Glomerular endothelial cell (primary cell): ENCODE data around the gene IPO13. TPM values are rescaled to one million over a fixed set of nuclear protein-coding genes. Genes with fewer than 3 reads are reported as not detected.

Experiments used
- DNase-seq: peaks from one replicate; pipeline ENCODE4 v3.0.0-alpha.2; 2011; ENCODE audit warnings: low read depth, low spot score; ENCODE audit errors: extremely low read depth
- total RNA-seq: library from RNA; depleted of rRNA; stranded (reverse); fragments of >200 nt; gene quantifications from 2 replicates; pipeline ENCODE4 v1.2.3, GENCODE V29; 2015

IPO13 gene
- total RNA-seq, 1 donor from 2014 or later, result 27.1 TPM

DNA sequence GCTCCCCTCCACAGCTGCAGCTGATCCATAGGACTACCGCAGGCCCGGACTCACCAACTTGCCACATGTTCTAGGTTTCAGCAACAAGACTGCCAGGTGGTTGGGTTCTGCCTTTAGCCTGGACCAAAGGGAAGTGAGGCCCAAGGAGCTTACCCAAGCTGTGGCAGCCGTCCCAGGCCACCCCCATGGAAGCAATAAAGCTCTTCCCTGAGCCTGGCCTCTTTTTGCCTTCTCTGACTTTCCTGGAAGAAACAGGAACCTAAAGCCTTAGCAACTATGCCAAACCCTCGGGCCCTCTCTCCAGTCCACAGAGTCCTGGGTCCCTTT lies 15.8 kb upstream of the IPO13 start:
- no peak for DNase-seq

DNA sequence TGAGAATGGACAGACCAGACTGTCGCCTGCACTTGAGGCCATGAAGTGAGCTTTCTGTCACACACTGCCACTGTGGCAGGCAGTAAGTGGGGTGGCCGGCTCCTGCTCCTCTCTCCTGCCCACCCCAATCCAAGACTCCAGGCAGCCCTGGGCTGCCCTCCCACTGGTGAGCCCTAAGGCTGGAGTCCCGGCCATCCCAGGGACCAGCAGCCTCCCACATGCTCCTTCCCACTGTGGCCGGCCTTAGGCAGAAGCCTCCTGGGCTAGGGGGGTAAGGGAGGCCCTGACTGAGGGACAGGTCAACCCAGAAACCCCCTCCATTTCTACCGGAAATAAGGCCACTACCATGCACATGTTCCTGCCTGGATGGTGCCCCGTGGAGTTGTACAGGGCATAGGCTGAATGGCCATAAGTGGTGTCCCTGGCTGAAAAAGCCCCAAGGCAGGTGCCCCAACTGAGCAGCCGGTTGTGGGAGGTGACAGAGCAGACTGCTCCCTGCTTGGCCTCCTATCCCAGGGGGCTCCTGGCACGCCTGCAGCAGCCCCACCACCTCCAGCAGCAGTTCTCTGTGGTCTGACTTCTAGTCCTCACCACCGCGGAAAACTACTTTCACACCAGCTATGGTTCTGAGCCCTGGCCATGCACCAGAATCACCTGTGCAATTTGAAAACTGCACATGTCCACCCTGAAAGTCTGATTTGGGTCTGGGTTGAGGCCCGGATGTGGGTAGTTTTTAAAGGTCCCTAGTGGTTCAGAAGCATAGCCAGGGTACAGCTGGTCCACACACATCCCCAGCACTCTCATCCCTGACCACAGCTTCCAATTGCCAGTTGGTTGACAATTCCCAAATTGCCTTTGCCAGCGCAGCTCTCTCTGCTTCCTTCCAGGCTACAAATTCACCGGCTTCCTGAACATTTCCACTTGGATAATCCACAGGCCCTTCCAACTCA lies 14.8 kb upstream of the IPO13 start:
- DNase-seq, result no peak

DNA sequence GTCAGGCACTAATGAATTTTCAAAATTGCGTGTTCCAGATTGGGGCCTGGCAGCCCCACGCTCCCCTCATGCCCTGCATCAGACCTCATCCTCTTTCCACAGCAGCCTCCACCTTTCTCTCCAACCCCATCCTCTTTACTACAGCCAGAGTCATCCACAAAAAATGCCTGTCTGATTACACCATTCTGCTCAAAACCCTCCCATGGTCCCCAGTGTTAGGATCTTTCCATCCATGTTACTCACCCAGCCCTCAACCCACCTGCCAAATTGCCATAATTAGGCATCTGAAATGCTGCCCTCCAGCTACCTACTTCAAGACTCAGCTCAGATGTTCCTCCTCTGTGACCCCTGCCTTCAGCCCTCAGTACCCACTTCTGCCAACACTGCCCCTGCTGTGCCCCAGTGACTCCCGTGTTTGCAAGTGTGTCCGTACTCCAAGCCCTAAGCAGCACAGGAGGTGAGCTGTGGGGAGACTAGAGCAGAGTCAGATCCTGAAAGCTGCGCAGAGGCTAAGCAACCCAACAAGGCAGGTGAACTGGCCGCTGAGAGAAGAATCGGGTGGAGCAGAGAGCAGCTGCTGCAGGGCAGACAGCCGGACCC lies 13.9 kb upstream of the IPO13 start:
- no peak for DNase-seq

DNA sequence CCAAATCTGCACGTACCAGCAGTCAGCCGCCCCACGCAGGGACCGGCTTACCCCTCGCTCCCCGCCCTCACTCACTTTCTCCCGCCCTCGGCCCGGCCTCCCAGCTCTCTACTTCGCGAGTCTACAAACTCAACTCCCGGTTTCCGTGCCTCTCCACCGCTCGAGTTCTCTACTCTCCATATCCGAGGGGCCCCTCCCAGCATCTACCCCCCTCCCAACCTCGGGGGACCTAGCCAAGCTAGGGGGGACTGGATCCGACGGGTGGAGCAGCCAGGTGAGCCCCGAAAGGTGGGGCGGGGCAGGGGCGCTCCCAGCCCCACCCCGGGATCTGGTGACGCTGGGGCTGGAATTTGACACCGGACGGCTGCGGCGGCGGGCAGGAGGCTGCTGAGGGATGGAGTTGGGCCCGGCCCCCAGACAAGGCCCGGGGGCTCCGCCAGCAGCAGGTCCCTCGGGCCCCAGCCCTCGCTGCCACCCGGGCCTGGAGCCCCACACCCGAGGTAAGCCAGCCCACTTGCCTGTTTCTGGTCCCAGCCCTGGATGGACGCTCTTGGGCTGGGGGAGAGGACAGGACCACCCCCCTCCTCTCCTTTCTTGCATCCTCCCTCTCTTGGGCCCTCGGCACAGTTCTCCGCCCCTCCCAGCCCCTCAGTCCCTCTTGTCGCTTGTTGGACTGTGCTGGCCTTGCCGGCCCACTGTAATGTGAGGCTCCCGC lies 13.2 kb upstream of the IPO13 start, which contains the start of gene ARTN:
ARTN (plus strand) TSS at position 416 of the 715 bp plus-strand sequence. CDS start 1,856 bp downstream, outside the sequence.
- no peak for DNase-seq

DNA sequence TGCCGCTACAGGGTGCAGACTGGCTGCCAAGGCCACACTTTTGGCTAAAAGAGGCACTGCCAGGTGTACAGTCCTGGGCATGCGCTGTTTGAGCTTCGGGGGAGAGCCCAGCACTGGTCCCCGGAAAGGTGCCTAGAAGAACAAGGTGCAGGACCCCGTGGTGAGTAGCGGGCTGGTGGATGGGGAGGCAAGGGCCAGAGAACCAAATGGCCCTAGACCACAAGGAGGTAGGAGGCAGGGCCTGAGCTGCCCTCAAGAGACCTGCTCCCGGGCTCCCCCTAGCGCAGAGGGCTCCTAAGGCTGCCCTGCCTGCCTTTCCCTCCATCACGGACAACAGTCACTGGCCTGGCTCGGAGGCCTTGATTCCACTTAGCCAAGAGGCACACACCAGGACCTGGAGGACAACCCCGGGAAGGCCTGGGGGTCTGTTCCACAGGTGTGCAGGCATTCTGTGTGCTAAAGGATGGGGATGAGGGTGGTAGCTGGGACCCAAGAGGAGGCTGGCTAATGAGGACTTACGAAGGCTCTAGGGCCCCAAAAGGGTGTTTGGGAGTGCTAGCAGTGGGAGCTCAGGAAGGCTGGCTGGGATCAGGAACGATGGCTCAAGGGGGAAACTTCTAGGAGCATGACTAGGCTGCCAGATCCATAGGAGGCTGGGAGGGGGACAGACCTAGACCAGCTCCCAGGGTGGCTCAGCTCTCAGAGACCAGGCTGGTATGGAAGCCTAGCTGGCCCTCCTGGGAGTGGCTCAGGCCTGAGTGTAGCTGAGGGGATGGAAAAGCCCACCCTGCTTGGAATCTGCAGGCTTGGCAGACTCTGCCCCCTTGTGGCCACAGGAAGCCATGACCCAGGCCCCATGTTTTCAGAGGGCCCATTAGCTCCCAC lies 12.4 kb upstream of the IPO13 start:
- peak; percentile 14 for DNase-seq

DNA sequence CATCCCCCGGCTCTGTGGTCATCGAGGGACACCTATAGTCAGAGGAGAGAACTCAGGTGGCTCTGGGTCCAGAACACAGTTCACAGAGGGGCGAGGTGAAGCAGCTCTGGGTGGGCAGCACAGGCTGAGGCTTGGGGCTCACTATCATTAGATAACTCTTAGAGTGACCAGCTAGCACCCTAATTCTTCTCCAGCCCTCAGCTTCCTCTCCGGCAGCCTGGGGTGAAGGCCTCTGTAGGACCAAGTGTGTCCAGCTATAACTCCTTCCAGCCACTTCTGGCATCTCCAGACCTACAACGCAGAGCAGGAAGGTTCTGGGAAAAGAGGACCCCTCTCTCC lies 11.8 kb upstream of the IPO13 start:
- no peak for DNase-seq

DNA sequence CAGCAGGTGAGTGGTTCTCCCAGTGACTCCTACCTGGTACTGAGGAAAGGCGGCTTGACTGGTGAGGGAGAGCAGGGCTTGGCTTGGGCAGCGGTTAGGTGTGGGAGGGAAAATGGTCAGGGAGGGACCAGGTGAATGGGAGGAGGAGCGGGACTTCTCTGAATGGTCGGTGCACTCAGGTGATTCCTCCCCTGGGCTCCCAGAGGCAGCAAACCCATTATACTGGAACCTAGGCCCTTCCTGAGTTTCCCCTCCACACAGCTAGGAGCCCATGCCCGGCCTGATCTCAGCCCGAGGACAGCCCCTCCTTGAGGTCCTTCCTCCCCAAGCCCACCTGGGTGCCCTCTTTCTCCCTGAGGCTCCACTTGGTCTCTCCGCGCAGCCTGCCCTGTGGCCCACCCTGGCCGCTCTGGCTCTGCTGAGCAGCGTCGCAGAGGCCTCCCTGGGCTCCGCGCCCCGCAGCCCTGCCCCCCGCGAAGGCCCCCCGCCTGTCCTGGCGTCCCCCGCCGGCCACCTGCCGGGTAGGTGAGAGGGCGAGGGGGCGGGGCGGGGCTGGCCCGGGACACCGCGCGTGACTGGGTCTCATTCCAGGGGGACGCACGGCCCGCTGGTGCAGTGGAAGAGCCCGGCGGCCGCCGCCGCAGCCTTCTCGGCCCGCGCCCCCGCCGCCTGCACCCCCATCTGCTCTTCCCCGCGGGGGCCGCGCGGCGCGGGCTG lies 10.9 kb upstream of the IPO13 start:
- DNase-seq, result no peak

DNA sequence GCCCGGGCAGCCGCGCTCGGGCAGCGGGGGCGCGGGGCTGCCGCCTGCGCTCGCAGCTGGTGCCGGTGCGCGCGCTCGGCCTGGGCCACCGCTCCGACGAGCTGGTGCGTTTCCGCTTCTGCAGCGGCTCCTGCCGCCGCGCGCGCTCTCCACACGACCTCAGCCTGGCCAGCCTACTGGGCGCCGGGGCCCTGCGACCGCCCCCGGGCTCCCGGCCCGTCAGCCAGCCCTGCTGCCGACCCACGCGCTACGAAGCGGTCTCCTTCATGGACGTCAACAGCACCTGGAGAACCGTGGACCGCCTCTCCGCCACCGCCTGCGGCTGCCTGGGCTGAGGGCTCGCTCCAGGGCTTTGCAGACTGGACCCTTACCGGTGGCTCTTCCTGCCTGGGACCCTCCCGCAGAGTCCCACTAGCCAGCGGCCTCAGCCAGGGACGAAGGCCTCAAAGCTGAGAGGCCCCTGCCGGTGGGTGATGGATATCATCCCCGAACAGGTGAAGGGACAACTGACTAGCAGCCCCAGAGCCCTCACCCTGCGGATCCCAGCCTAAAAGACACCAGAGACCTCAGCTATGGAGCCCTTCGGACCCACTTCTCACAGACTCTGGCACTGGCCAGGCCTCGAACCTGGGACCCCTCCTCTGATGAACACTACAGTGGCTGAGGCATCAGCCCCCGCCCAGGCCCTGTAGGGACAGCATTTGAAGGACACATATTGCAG lies 10.2 kb upstream of the IPO13 start:
- DNase-seq, result no peak

DNA sequence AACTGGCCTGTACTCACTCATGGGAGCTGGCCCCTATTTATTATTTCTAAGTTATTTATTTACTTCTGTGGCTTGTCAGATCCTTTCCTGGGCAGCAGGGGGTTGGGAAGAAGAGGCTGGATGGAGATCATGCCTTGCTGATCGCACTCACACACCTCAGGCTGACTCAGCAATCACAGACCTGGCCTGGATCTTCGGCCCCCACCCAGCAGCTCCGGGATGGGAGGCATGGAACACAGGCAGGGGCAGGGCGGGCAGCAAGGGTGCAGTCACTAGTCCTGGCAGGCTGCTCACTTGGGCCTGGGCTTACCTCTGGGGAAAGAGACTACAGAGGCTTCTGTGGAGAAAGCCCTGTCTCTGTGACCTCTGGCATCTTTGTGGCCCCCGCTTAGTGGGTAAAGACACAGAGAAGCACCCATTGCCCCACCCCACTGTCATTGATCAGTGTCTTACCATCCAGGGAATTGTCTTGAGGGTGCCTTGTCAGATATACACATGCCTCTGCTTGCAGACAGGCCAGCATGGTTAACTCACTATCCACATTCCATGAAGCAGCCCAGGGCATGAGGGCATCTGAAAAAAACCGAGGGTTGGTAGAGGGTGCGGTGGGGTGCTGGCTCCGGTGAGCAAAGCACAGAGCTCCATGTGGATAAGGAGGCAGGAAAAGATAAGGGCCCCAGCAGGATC lies 9.4 kb upstream of the IPO13 start:
- DNase-seq, result no peak

DNA sequence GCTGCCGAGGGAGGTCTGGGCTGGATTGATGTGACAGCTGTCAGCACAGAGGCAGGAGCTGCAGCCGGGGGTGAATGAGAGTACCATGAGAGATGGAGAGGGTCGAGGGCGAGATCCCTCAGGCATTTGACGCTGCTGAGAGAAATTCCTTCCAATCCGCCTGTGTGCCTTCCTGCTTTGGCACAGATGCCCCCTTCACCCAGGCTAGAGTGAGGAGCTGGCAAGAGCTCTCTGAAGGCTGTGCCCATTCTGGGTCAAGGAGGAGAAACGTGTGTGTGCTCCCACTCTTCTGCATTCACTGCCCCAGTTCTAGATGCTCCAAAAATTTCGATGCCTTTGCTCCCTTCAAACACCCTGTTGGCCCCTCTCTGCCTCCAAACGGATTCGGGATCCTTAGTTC lies 8.4 kb upstream of the IPO13 start:
- DNase-seq, result no peak

DNA sequence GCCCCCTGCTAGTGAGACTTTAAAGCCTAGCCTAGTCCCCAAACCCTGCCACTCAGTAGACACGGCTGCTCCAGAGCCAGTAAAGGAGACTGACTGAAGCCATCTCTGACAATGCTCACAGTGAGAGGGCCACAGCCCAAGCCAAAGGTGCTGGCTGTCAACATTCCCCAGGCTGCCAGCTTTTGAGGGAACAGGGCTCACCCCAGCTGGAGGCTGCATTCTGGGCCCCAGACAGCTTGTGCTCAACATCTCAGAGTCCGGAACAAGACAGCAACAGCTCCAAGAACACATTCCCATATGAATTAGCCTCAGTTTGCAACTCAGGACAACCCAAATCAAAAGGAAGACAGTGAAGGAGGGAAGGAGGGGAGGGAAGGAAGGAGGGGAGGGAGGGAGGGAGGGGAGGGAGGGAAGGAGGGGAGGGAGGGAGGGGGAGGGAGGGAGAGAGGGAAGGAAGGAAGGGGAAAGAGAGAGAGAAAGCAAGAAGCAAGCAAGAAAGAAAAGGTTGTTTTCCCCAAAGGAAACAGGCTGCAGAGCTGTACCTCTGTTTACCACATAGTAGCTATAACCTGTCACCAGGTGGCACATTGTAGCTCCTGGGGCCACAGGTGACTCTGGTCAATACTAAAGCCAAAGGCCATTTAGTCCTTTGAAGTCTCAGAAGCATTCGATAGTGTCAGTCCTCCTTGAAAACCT lies 7.7 kb upstream of the IPO13 start:
- no peak for DNase-seq

DNA sequence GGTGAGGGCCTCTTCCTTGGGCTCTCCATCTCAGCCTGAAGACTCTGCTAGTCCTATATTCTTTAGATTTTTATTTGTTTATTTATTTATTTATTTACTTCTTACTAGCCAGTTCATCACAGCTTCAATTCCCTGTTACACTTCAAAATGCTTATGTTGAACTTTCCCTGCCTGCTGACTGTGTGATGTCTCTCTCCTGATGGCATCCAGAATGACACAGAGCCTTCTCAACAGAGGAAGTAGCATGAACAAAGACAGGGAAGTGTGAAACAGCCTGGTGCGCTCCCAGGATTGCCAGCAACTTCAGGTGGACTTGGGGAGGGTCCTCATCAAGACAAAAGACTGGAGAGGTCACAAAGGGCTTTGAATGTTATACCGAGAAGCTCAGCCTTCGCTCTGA lies 4.3 kb upstream of the IPO13 start:
- DNase-seq, result no peak

DNA sequence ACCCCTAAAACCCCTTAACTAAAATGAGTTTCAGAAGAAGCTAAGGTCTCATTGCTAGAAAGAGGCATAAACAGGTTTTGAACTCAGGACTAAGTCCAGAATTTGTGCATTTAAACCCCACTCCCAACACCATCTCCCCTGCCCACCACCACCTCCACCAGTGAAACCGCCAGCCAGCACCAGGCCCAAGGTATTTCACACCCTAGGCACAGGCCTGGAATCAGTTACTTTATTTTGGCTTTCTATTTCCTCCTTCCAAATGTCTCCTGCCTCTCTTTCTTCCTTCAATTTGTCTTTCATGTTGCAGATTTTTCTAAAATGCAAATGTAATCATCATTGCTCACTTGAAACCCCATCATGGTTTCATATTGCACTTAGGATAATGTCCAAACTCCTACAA lies 1.9 kb upstream of the IPO13 start:
- DNase-seq, result no peak

DNA sequence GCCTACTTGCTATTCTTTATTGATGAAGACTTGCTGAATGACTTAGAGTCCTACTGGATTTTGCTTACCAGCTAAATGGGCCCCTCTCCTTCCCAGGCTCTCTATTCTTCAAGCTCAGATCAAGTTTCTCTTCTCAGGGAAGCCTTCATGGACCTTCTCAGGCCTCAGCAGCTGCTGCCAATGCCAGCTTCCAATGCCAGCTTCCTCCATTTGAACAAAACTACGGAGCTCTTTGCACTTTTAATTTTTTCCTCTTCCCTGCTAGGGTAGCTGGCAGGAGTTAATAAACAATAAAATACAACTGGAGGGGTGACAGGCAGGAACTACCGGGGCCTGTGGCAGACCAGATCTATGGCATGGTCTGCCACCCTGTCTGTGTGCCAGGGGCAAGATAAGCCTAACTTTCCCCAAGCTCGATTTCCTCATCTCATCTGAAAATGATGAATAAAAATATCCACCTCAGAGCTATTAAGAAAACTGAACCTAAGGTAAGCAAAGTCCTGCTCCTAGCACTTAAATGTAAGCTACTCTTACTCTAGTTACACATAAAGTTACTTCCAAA lies 995 bp upstream of the IPO13 start:
- DNase-seq, result no peak

DNA sequence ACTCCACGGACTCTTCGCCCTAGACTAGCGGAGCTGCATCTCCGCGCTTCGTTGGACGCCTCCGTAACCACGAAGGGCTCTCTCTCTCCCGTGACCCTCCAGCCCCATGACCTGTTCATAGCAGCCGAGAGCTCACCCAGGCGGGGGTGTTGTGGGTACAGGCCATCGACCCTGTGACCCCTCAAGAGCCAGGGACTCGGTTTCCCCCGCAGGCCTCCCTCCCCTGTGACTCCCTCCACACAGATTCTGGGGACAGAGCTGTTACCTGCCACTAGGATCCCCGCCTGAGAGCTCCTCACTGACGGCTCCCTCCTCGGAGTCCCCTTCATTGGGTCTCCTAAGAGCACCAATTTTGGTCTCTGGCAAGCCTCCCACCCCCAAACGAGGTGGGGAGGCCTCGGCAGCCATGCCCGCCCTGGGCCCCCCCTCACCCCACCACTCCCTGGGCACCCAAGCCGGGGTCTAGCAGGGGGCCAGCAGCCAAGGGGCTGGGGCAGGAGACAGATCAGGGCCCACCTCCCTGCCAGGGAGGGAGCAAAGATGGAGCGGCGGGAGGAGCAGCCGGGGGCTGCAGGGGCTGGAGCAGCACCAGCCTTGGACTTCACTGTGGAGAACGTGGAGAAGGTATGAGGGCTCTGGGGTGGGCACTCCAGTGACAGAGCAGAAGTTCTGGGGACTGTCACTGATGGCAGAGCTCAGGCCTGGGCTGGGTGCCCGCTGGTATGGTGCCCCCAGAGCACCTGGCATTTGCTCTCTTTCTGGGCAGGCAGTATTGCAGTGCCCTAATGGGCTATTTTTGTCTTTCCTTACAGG lies 517 bp downstream of the IPO13 start:
- no peak for DNase-seq

DNA sequence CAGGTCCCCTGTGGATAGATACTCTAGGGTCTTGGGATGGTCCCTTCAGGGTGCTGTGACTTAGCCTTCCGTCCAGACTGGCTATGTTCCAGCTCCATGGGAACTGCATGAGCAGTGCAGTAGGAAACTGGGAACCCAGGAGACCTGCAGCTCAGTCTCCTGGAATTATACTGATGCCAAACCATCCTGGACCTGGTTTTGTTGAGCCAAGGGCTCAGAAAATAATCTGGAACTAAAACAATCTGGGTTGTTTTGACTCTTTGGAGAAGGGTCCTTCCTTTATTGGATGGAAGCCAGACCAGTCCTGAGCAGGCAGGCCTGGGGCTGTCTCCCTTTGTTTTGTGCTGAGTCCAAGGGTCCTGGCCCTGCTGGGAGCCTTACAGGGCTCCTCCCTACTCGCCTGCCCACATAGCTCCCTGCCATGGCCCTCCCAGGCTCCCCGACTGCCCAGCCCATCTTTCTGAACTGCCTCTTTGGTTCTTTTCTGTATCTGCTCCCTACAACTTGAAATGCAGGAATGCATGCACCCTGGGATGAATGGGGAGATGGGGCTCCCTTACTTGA lies 1.2 kb downstream of the IPO13 start:
- no peak for DNase-seq

DNA sequence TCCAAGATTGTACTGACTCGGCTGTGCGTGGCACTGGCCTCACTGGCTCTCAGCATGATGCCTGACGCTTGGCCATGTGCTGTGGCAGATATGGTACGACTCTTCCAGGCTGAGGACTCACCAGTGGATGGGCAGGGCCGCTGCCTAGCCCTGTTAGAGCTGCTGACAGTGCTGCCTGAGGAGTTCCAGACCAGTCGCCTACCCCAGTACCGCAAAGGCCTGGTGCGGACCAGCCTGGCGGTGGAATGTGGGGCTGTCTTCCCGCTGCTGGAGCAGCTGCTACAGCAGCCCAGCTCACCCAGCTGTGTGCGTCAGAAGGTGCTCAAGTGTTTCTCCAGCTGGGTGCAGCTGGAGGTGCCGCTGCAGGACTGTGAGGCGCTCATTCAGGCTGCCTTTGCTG lies 2.9 kb downstream of the IPO13 start:
- no peak for DNase-seq
